ENCODE measurements around the gene BLM.

- no peak for TF ChIP-seq FOXJ3 (CRISPR knock-in tag; IDR thresholded peaks at IDR 0.05; ENCODE audit: borderline replicate concordance)
- no peak for TF ChIP-seq CC2D1A (CRISPR knock-in tag; IDR thresholded peaks at IDR 0.05)
- TF ChIP-seq NFE2 (CRISPR knock-in tag; IDR thresholded peaks at IDR 0.05) = no peak
Observed at GRCh38 chr15:90706394-90707327, 10.5 kb upstream of the BLM start.

Data from HepG2 (cell line).